NCI-H2196 treated with DMSO at 0.1 percent for 48 hours (cell line): Measurements from ENCODE around the gene ORC4.
A peak's percentile ranks its signal among the peaks of the same experiment; 100 is the strongest.
"Not testable (repeated sequence)": the region's sequence is repeated elsewhere in the genome, so short reads cannot be mapped to it uniquely, and the experiment has no call there.

Experiments used
- DNase-seq: peaks from one replicate; lab custom pipeline; 2025; ENCODE audit not compliant: unreplicated experiment; lab: John Stamatoyannopoulos, UW

ORC4 gene

GRCh38 chr2:148014616-148015015, 5.9 kb downstream of the ORC4 start:
- DNase-seq: no peak

GRCh38 chr2:148013876-148014275, 6.7 kb downstream of the ORC4 start:
- DNase-seq: no peak

GRCh38 chr2:148008411-148008810, 12.1 kb downstream of the ORC4 start:
- DNase-seq: not testable (repeated sequence)

DNA sequence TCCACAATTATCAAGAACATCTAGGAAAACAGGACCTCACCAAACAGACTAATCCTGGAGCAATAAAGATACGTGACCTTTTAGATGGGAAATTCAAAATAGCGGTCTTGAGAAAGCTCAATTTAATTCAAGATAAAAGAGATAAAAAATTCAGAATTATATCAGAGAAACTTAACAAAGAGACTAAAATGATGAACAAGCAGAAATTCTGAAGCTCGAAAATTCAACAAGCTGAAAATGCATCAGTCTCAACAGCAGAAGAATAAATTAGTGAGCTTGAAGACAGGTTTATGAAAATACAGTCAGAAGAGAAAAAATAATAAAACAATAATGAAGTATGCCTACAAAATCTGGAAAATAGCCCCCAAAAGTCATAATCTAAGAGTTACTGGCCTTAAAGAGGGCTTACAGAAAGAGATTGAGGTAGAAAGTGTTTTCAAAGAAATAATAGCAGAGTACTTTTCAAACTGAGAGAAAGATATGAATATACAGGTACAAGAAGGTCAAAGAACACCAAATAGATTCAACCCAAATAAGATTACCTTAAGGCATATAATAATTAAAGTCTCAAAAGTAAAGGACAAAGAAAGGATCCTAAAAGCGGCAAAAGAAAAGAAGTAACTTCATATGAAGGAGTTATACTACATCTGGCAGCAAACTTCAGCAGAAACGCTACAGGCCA, 13.2 kb downstream of the ORC4 start:
- no peak for DNase-seq

GRCh38 chr2:148006249-148007007, 14.1 kb downstream of the ORC4 start:
- no peak for DNase-seq

- not testable (repeated sequence) for DNase-seq
Measured at GRCh38 chr2:148002420-148002819, 18.1 kb downstream of the ORC4 start.

GRCh38 chr2:148000095-148000494, 20.4 kb downstream of the ORC4 start:
- no peak for DNase-seq

DNA sequence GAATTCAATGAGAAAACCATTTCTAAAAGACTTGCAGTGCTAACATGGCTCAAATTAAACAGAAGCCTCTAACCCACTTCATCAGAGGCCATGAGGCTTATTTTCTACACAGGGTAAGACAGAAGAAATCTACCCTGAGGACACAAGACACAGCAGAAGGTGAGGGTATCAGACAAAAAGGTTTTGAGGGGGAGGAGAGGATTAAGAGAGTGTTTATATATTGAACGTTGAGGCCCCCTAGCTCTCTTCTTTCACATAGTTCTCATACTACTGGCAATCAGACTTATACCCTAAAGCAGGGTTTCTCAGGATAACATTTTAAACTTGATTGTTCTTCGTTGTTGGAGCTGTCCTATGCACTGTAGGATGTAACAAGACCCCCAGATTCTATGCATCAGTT, 21.4 kb downstream of the ORC4 start:
- no peak for DNase-seq

DNA sequence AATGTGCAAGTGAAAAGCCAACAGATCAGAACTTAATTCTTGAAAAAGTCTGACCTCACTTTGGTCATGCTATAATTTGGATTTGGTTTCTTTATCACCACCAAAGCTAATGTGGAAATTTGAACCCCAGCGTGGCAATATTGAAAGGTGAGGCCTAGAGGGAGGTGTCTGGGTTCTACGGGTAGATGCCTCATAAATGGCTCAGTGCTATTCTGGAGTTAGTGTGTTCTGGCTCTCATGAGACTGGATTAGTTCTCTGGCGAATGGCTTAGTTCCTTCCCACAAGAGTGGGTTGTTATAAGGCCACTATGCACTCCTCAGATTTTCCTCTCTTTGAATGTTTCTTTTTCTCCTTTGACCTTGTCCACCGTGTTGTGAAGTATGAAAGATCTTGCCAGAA, 22.3 kb downstream of the ORC4 start:
- no peak for DNase-seq

- DNase-seq: no peak
Measured at GRCh38 chr2:147996828-147997227, 23.7 kb downstream of the ORC4 start.

GRCh38 chr2:147994965-147995364, 25.6 kb downstream of the ORC4 start:
- DNase-seq: not testable (repeated sequence)

- peak; percentile 8 for DNase-seq
Measured at GRCh38 chr2:147989809-147990403, 30.6 kb downstream of the ORC4 start.

DNA sequence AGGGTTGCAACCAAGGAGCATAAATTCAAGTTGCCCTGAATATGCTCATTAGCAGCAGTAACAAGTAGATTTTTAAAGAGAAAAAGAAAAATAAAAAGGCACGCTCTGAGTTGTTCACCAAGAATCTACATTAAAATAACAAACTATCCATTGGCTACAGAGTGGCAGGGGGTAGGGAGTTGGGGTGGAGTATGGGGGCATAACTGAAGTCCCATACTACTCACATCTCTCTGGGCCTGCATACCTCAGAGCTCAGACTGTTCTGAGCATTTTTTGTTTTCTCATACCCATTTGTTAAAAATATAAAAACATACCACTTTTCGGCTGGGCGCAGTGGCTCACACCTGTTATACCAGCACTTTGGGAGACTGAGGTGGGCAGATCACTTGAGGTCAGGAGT, 31.4 kb downstream of the ORC4 start:
- no peak for DNase-seq

DNA sequence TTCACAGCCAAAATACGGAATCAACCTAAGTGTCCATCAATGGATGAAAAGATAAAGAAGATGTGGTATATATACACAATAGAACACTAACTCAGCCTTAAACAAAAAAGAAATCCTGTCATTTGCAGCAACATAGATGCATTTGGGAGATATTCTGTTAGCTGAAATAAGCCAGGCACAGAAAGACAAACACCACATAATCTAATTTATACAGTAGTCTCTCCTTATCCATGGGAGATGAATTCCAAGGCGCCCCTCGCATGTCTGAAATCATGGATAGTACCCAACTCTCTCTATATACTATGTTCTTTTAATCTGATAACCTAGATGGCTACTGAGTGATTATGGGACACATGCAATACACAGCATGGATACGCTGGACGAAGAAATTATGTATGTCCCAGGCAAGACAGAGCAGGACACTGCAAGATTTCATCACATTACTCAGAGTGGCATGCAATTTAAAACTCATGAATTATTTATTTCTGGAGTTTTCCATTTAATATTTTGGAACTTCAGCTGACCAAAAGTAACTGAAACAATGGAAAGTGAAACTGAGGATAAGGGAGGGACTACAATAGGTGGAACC, 39.5 kb downstream of the ORC4 start:
- DNase-seq: no peak

GRCh38 chr2:147977679-147978078, 42.9 kb downstream of the ORC4 start:
- DNase-seq: no peak

DNA sequence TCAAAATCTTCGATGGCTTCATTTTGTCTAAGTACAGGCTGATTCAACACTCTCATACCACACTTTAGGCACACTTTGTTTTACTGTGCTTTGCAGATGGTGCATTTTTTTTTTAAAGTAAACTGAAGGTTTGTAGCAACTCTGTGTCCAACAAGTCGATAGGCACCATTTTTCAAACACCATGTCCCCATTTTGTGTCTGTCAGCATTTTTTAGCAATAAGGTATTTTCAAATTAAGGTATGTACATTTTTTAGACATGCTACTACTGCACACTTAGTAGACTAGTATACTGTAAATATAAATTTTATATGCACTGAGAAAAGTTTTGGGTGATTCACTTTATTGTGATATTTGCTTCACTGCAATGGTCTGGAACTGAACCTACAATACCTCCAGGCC, 44.4 kb downstream of the ORC4 start:
- DNase-seq: no peak

DNA sequence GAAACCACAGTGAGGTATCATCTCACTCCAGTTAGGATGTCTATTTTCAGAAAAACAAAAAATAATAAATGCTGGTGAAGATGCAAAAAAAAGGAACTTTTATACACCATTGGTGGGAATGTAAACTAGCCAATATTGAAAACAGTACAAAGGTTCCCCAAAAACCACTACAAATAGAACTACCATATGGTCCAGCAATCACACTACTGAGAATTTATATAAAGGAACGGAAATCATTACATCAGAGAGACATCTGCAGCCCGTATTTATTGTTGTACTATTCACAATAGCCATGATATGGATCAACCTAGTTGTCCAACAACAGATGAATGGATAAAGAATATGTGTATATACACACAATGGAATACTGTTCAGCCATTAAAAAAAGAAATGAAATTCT, 52.0 kb downstream of the ORC4 start:
- no peak for DNase-seq

DNA sequence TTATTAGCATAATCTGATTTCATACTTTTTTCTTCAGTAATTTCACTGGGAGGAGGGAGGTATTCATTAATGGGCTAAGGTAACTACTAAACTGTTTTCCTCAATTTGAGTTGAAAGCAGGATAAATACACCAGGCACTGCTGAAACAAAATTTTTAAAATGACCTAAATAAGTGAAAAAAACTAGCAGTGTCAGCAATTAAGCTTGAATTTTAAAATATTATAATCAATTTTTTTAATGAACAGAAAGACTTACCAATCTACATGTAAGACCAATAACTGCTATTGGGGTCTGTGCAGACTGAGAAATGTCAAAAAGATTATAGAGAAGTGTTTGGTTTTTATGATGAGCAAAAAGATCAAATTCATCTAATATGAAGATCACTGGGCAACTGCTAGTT, 68.4 kb downstream of the ORC4 start:
- no peak for DNase-seq

- no peak for DNase-seq
Measured at GRCh38 chr2:147945660-147946059, 74.9 kb downstream of the ORC4 start.

GRCh38 chr2:147939313-147939712, 81.2 kb downstream of the ORC4 start:
- no peak for DNase-seq

GRCh38 chr2:147937744-147938349, 82.7 kb downstream of the ORC4 start:
- DNase-seq: peak; percentile 50
